ENCODE data around the gene SLC25A42. TPM values are rescaled to one million over a fixed set of nuclear protein-coding genes. Genes with fewer than 3 reads are reported as not detected.

Gene SLC25A42
- total RNA-seq, 1 donor: 5.4 TPM

DNA sequence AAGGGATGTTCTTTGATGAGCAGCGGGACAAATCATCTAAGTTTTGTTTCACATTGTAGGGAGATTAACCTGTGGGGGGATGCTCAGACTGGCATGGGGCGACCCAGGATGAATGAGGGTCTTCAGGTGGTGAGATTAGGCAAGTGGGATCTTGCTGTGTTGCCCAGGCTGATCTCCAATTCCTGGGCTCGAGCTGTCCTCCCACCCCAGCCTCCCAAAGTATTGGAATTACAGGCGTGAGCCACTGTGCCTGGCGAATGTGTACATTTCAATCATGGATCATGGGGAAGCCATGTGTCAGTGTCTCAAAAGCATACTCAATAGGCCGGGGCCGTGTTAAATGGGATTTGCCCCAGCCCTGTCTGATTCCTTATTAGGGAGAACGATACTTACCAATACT is 8.1 kb downstream of the SLC25A42 start:
- no peaks in the 10 kb centered on the region for H3K4me1 ChIP-seq (ENCODE audit: insufficient read depth, low read length)
- no peaks in the 10 kb centered on the region for H3K36me3 ChIP-seq (ENCODE audit: insufficient read depth, low read length)
- H3K4me2 ChIP-seq (ENCODE audit: insufficient read depth, low read length): no peak overlapping the region
- H3K4me3 ChIP-seq (ENCODE audit: insufficient read depth, low read length): no peak overlapping the region
- H3K9me3 ChIP-seq (ENCODE audit: low read depth, low read length): no peaks in the 10 kb centered on the region
- no peaks in the 10 kb centered on the region for H3K27me3 ChIP-seq (ENCODE audit: insufficient read depth, low read length)
- no peaks in the 10 kb centered on the region for H3K79me2 ChIP-seq (ENCODE audit: insufficient read depth, low read length)
- TF ChIP-seq, protein P1, sequence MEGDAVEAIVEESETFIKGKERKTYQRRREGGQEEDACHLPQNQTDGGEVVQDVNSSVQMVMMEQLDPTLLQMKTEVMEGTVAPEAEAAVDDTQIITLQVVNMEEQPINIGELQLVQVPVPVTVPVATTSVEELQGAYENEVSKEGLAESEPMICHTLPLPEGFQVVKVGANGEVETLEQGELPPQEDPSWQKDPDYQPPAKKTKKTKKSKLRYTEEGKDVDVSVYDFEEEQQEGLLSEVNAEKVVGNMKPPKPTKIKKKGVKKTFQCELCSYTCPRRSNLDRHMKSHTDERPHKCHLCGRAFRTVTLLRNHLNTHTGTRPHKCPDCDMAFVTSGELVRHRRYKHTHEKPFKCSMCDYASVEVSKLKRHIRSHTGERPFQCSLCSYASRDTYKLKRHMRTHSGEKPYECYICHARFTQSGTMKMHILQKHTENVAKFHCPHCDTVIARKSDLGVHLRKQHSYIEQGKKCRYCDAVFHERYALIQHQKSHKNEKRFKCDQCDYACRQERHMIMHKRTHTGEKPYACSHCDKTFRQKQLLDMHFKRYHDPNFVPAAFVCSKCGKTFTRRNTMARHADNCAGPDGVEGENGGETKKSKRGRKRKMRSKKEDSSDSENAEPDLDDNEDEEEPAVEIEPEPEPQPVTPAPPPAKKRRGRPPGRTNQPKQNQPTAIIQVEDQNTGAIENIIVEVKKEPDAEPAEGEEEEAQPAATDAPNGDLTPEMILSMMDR (IDR thresholded peaks at IDR 0.05; ENCODE audit: extremely low read depth, low read depth, low read length): no peak
- DNase-seq (ENCODE audit: insufficient read length, low spot score, missing footprints): no peak
- no peak overlapping the region for H2AFZ ChIP-seq (ENCODE audit: low read length)
- H4K20me1 ChIP-seq (ENCODE audit: insufficient read depth, low read length): peaks cover 13% of the 10 kb centered on the region
- no peak overlapping the region for H3K27ac ChIP-seq (ENCODE audit: low read depth, low read length)

DNA sequence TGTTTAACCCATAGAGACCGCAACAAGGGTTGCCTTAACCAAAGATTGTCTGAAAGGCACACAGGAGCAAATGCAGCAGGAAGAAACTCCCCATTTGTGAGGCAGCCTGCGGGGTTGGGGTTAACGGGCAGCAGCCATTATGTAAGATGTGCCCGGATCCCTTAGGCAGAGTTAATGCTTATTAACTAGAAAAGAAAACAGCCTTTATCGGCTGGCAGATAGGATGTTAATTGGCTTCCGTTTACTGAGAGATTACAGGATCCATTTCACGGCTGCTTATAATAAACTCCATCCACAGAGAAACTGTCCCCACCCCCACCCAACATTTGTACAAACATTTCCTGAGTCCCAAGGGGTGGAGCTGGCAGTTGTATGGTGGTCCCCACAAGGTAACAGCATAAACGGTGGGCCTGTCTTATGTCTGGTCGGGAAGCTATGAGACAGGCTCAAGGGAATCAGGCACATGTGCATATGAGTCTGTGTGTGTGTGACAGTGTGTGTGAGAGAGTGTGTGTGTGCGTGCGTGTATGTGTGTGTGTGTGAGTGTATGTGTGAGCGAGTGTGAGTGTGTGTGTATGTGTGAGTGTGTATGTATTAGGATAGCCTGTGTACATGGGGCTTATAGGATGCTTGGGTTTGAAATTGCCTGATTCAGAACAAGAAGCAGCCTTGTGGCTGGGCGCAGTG is 10.5 kb downstream of the SLC25A42 start:
- Histone ChIP-seq H3K4me2 (ENCODE audit: insufficient read depth, low read length) (no peak overlapping the region), H3K4me1 (ENCODE audit: insufficient read depth, low read length) (no peaks in the 10 kb centered on the region), H3K27me3 (ENCODE audit: insufficient read depth, low read length) (no peaks in the 10 kb centered on the region), H3K4me3 (ENCODE audit: insufficient read depth, low read length) (no peak overlapping the region), H3K79me2 (ENCODE audit: insufficient read depth, low read length) (no peaks in the 10 kb centered on the region), H3K27ac (ENCODE audit: low read depth, low read length) (no peak overlapping the region), H3K36me3 (ENCODE audit: insufficient read depth, low read length) (no peaks in the 10 kb centered on the region), H2AFZ (ENCODE audit: low read length) (no peak overlapping the region), H4K20me1 (ENCODE audit: insufficient read depth, low read length) (peaks cover 13% of the 10 kb centered on the region), H3K9me3 (ENCODE audit: low read depth, low read length) (no peaks in the 10 kb centered on the region)
- no peak for DNase-seq (ENCODE audit: insufficient read length, low spot score, missing footprints)
- TF ChIP-seq, protein P1 (IDR thresholded peaks at IDR 0.05; ENCODE audit: extremely low read depth, low read depth, low read length): no peak

GRCh38 chr19:19075126-19075525 is 11.3 kb downstream of the SLC25A42 start:
- H4K20me1 ChIP-seq (ENCODE audit: insufficient read depth, low read length): peaks cover 13% of the 10 kb centered on the region
- no peaks in the 10 kb centered on the region for H3K27me3 ChIP-seq (ENCODE audit: insufficient read depth, low read length)
- TF ChIP-seq, protein P1 (IDR thresholded peaks at IDR 0.05; ENCODE audit: extremely low read depth, low read depth, low read length): no peak
- no peak overlapping the region for H2AFZ ChIP-seq (ENCODE audit: low read length)
- no peaks in the 10 kb centered on the region for H3K36me3 ChIP-seq (ENCODE audit: insufficient read depth, low read length)
- no peak overlapping the region for H3K27ac ChIP-seq (ENCODE audit: low read depth, low read length)
- peak; percentile 19 for DNase-seq (ENCODE audit: insufficient read length, low spot score, missing footprints)
- H3K4me2 ChIP-seq (ENCODE audit: insufficient read depth, low read length): no peak overlapping the region
- H3K79me2 ChIP-seq (ENCODE audit: insufficient read depth, low read length): no peaks in the 10 kb centered on the region
- H3K4me3 ChIP-seq (ENCODE audit: insufficient read depth, low read length): no peak overlapping the region
- H3K4me1 ChIP-seq (ENCODE audit: insufficient read depth, low read length): no peaks in the 10 kb centered on the region
- H3K9me3 ChIP-seq (ENCODE audit: low read depth, low read length): no peaks in the 10 kb centered on the region

GRCh38 chr19:19076476-19076875 is 12.7 kb downstream of the SLC25A42 start:
- TF ChIP-seq, protein P1 (IDR thresholded peaks at IDR 0.05; ENCODE audit: extremely low read depth, low read depth, low read length): no peak
- Histone ChIP-seq H2AFZ (ENCODE audit: low read length) (no peak overlapping the region), H3K4me3 (ENCODE audit: insufficient read depth, low read length) (no peak overlapping the region), H3K4me2 (ENCODE audit: insufficient read depth, low read length) (no peak overlapping the region), H3K27me3 (ENCODE audit: insufficient read depth, low read length) (no peaks in the 10 kb centered on the region), H4K20me1 (ENCODE audit: insufficient read depth, low read length) (peaks cover 15% of the 10 kb centered on the region), H3K36me3 (ENCODE audit: insufficient read depth, low read length) (no peaks in the 10 kb centered on the region), H3K4me1 (ENCODE audit: insufficient read depth, low read length) (no peaks in the 10 kb centered on the region), H3K27ac (ENCODE audit: low read depth, low read length) (no peak overlapping the region), H3K79me2 (ENCODE audit: insufficient read depth, low read length) (no peaks in the 10 kb centered on the region), H3K9me3 (ENCODE audit: low read depth, low read length) (no peaks in the 10 kb centered on the region)
- DNase-seq (ENCODE audit: insufficient read length, low spot score, missing footprints): no peak
